Neural crest cell (in vitro differentiated cells): ENCODE measurements around the gene KASH5. TPM values are rescaled to one million over a fixed set of nuclear protein-coding genes. Genes with fewer than 3 reads are reported as not detected.
A peak's percentile ranks its signal among the peaks of the same experiment; 100 is the strongest.

Experiments used
- DNase-seq: peaks from one replicate; pipeline ENCODE4 v3.0.0; 2021; ENCODE audit warnings: low read depth, mixed read lengths, low spot score
- H3K27ac Mint-ChIP-seq: one replicate; pipeline ENCODE4 v1.8.0; 2021; ENCODE audit warnings: mild to moderate bottlenecking, mixed read lengths; ENCODE audit not compliant: unreplicated experiment
- H3K27me3 Mint-ChIP-seq: 2 replicates; pipeline ENCODE4 v1.8.0; 2021; ENCODE audit warnings: low read depth, mild to moderate bottlenecking, mixed read lengths
- H3K36me3 Mint-ChIP-seq: 2 replicates; pipeline ENCODE4 v1.8.0; 2021; ENCODE audit warnings: low read depth, mild to moderate bottlenecking, mixed read lengths
- H3K4me1 Mint-ChIP-seq: 2 replicates; pipeline ENCODE4 v1.8.0; 2021; ENCODE audit warnings: mixed read lengths
- H3K4me3 Mint-ChIP-seq: one replicate; pipeline ENCODE4 v1.8.0; 2021; ENCODE audit warnings: mild to moderate bottlenecking, mixed read lengths
- H3K9me3 Mint-ChIP-seq: 2 replicates; pipeline ENCODE4 v1.8.0; 2021; ENCODE audit warnings: mixed read lengths
- CTCF ChIP-seq: fragments of 200-600 bp; sonication (generic); conservative IDR thresholded peaks from 2 replicates; pipeline ENCODE4 v1.5.0; 2021; ENCODE audit warnings: antibody characterized with exemption, mild to moderate bottlenecking
- total RNA-seq: library from RNA; stranded (reverse); gene quantifications from 2 replicates; pipeline ENCODE4 v1.2.1, GENCODE V29; 2021

The KASH5 gene
- total RNA-seq, 1 donor from 2014 or later: not detected

- peaks cover 8% of the 10 kb centered on the region for H3K4me1 Mint-ChIP-seq
- H3K27ac Mint-ChIP-seq: peak overlapping the region; percentile 43
- no peak overlapping the region for H3K4me3 Mint-ChIP-seq
- no peaks in the 10 kb centered on the region for H3K27me3 Mint-ChIP-seq
- H3K9me3 Mint-ChIP-seq: no peaks in the 10 kb centered on the region
- no peak for DNase-seq
- no peaks in the 10 kb centered on the region for H3K36me3 Mint-ChIP-seq
- TF ChIP-seq CTCF: no peak
These were observed 15.5 kb downstream of the KASH5 start for GRCh38 chr19:49403404-49404187.

- H3K4me1 Mint-ChIP-seq: peaks cover 8% of the 10 kb centered on the region
These were observed 19.0 kb downstream of the KASH5 start for GRCh38 chr19:49407079-49407478.

GRCh38 chr19:49407482-49408015 is 19.5 kb downstream of the KASH5 start:
- no peak for TF ChIP-seq CTCF
- DNase-seq: no peak
- Mint-ChIP-seq H3K27me3 (peaks cover 3% of the 10 kb centered on the region), H3K9me3 (no peaks in the 10 kb centered on the region), H3K36me3 (no peaks in the 10 kb centered on the region), H3K4me1 (peaks cover 8% of the 10 kb centered on the region), H3K4me3 (no peak overlapping the region), H3K27ac (no peak overlapping the region)

More at GRCh38 chr19:49407079-49407478, 19.0 kb downstream of the KASH5 start:
- TF ChIP-seq CTCF: no peak
- DNase-seq: no peak
- H3K36me3 Mint-ChIP-seq: no peaks in the 10 kb centered on the region
- peaks cover 3% of the 10 kb centered on the region for H3K27me3 Mint-ChIP-seq
- H3K9me3 Mint-ChIP-seq: no peaks in the 10 kb centered on the region
- no peak overlapping the region for H3K4me3 Mint-ChIP-seq
- H3K27ac Mint-ChIP-seq: no peak overlapping the region

- H3K27me3 Mint-ChIP-seq: peaks cover 5% of the 10 kb centered on the region
- no peaks in the 10 kb centered on the region for H3K9me3 Mint-ChIP-seq
- H3K4me3 Mint-ChIP-seq: no peak overlapping the region
- H3K4me1 Mint-ChIP-seq: peaks cover 8% of the 10 kb centered on the region
- DNase-seq: no peak
- TF ChIP-seq CTCF: no peak
- H3K36me3 Mint-ChIP-seq: no peaks in the 10 kb centered on the region
- no peak overlapping the region for H3K27ac Mint-ChIP-seq
These were observed 20.9 kb downstream of the KASH5 start for GRCh38 chr19:49408816-49409440.

- TF ChIP-seq CTCF: no peak
- no peak overlapping the region for H3K4me3 Mint-ChIP-seq
- H3K27ac Mint-ChIP-seq: no peak overlapping the region
- DNase-seq: no peak
- H3K27me3 Mint-ChIP-seq: peaks cover 8% of the 10 kb centered on the region
- peaks cover 8% of the 10 kb centered on the region for H3K4me1 Mint-ChIP-seq
- no peaks in the 10 kb centered on the region for H3K36me3 Mint-ChIP-seq
- H3K9me3 Mint-ChIP-seq: no peaks in the 10 kb centered on the region
These were observed 21.5 kb downstream of the KASH5 start for GRCh38 chr19:49409441-49410029.
